Measurements from ENCODE around the gene TUT4.
A peak's percentile ranks its signal among the peaks of the same experiment; 100 is the strongest.

The TUT4 gene

DNA sequence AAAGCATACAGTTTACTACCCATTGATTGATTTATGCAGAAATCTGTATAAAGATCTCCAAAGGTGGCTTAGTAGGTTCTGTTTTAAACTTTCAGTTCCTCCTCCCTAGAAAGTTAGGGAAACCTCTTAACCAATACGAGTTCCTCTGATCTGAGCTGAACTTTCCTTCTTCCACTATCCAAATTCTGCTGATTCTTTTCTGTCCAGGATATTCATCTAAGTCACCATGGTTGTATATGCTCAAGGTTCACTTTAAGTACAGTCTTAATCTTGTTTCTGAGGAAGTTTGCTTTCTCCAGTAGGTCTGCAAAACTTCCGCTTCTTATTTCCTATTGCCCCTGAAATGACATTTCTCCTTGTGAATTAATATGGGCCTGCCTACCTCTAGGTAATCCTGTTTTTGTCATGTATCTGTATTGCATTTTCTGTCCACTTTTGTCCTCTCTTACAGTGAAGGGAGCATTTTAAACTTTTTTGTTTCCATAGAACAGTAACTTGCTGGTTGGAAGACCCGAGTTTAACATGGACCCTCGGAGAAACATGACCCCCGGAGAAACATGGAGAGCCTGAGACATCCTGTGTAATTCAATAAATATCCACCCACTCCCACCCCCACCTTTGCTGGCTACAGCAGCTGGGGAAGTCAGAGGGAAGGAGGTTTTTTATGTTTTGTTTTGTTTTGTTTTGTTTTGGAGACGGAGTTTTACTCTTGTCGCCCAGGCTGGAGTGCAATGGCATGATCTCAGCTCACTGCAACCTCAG is 16.7 kb upstream of the TUT4 start:
- DNase-seq (ENCODE audit: low read depth): no peak

DNA sequence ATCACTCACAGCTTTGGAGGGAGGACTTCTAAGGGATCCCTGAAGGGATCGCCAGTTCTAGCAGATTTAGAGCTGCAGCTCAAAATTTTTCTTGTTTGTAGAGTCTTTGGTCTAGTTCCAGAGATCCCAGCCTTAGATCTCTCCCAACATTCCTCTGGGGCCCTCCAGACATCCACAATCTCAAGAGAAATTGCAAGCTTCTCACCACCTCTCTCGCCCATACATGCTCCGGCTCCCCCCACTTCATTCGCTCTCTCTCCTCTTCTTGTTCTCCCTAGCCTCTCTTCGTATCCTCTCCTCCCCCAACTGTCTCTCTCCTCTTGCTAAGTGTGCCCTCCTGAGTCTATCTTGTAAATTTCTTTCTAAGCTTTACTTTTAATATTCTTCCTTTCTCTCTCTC is 15.1 kb upstream of the TUT4 start:
- DNase-seq (ENCODE audit: low read depth): no peak

DNA sequence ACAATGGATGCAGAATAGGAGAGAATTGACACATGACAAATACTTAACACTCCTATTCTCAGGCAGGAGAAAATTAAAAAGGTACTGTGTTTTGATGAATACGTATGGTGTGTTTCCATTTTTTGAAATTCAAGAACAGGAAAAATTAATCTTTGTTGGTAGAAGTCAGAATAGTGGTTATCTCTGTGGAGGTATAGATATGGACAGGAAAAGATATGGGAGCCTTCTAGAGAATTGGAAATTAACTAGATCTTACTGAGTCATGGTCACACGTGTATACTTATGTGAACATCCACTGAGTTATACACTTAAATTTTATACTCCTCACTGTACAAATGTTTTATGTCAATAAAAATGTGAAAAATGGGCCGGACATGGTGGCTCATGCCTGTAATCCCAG is 9.9 kb upstream of the TUT4 start:
- no peak for DNase-seq (ENCODE audit: low read depth)

DNA sequence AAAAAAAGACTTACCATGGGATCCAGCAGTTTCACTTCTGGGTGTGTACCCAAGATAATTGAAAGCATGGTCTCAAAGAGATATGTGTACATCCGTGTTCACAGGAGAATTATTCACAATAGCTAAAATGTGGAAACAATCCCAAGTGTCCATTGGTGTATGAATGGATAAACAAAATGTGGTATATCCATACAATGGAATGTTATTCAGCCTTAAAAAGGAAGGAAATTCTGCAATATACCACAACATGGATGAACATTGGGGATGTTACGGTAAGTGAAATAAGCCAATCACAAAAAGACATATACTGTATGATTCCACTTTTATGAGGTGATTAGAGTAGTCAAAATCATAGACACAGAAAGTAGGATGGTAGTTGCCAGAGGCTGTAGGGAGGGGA is 7.0 kb upstream of the TUT4 start:
- DNase-seq (ENCODE audit: low read depth): no peak

DNA sequence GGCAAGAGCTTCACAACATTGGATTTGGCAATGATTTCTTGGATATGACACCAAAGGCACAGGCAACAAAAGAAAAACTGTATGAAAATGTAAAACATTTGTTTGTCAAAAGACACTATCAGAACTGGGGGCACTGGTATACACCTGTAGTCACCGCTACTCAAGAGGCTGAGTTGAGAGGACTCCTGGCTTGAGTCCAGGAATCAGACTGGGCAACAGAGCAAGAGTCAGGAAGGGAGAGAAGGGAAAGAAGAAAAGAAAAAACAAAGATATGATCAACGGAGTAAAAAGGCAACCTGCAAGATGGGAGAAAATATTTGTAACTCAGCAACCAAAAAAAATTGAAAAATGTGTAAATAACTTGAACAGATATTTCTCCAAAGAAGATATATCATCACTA is 6.0 kb upstream of the TUT4 start:
- no peak for DNase-seq (ENCODE audit: low read depth)

DNA sequence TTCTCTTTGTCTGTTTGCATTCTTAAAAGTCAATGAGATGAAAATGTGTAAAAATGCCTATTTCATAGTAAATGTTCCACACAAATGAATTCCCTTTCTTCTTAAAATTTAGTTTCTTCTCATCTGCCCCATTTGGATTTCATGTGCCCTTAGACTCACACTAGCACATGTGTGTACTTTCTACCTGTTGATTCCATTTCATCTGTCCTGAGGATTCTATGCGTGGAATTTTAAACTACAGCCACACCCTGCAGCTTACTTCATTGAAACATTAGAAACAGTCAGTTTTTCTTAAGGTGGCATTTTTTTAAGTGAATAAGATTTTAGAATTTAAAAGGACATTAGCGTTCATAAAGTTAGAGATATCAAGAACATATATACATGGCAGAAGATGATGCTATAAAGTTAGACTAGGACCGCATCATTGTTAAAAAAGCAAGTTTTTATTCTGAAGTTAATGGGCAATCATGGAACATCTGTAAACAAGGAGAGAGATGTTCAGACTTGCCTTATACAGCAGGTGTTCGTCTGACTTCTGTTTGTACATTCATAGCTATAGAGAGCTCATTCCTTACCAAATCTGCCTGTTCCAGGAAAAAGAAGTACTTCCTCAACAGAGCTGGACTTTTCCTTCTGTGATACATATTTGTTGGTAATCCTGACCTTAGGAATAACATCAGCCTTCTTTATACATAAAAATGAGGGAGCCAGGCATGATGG is 3.9 kb upstream of the TUT4 start:
- no peak for DNase-seq (ENCODE audit: low read depth)

DNA sequence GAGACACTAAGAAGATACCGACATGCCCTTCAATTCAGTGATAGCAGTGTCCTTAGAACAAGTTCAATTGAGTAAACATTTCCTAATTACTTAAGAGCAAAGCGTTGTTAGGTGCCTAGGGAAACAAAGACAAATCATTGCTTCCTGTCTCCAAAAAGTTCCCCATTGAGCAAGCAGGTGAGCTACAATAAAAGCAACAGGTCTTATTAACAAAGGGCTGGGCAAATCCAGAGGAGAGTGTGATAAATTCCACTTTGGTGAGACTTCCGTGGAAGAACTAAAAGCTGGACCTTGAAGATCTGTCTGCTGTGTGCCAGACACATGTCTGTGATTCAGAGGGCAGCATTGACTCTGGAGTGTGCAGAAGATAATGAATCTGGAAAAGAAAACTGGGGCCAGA is 1.9 kb upstream of the TUT4 start:
- DNase-seq (ENCODE audit: low read depth): no peak

DNA sequence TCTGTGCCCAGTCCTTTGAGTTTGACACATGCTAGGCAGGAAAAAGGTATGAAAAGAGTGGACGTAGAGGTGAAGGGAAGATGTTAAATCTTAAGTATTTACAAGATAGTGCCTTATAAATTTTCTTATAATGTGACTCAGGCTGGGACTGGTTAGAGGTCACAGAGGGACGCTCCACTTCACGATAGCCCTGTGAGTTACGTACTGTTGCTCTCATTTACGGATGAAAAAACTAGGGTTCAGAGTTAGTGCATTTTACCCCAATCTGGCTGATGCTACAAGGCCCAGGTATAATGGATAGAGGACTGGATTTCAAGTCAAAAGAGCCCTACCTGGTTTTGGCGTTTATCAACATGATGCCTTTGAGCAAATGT is 1.4 kb upstream of the TUT4 start:
- DNase-seq (ENCODE audit: low read depth): no peak

DNA sequence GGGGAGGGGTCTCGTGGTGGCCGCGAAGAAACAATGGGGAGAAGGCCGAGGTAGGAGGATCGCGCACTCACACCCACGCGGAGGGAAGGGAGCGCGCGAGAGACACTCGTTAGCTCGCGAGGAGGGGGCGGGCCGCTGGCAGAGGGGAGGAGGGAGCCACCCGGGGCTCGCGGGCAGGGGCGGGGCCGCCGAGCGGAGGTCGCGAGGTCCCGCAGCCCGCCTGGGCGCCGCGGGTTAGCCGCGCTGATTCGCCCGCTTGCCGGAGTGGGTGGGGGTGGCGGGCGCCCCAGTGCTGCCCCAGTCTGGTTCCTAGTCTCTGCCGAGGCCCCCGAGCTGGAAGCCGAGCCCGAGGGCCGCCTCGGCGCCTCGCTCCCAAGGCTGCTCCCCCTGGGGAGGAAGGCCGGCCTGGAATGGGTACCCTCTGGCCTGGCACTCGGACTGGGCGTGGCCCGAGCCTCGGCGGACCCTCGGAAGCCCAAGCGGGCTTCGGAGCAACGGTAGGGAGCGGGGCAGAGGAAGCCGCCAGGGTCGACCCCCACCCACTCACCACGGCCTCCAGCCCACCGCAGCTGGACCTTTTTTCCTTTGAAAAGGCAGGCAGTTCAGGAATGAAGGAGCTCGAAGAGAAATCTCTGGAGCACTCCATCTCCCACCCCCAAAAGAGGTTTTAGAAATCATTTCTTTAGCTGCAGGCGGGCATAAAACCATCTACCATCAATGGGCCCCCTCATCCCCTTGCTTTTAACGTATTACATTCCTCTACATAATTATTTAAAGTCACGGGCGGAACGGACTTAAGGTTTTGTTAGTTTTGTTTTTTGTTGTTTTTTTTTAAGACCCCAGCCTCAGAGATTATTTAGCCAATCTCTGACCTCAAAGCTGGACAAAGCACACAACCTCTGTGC is 722 bp upstream of the TUT4 start:
- DNase-seq (ENCODE audit: low read depth): peak; percentile 82

DNA sequence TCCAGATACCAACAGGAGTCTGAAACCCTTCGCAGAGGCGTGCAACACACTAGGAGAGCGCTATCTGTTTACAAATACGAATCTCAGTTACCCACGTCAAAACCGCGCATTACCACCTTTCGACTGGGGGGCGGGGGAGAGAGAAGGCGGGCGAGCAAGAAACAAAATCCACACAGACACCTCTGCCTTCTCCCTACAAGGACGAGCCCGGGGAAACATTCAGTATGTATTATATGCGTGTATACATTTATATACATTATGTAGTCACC is 722 bp downstream of the TUT4 start:
- DNase-seq (ENCODE audit: low read depth): peak; percentile 56

DNA sequence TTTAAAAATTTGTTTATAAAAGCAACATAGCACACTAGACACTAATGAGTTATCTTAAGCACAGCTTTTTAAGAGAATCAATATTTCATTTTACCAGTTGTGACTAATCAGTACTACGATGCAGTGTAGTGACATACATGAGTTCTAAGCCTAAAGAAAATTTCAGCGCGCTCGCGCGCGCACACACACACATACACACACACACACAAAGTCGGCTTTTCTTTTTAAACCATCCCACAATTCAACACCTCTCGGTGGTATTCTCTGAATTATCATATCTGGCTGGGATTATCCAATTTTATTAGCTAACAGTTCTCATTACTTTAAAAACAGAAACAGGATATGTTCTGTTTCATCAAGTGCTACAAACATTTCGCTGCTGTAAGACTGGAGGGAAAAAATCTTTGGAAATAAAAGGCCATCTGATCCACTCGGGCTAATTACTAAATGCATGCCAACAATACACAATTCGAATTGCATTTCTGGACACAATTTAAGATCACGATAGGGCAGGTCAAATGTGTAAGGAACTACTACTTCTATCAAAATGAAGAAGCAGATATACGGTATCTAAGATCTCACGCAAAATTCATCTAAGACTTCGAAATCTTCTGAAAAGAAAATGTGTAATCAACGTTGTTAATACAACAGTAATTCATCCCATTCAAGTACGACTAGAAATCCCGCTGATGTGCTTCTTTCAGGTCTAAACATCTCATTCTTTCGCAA is 1.2 kb downstream of the TUT4 start:
- no peak for DNase-seq (ENCODE audit: low read depth)

DNA sequence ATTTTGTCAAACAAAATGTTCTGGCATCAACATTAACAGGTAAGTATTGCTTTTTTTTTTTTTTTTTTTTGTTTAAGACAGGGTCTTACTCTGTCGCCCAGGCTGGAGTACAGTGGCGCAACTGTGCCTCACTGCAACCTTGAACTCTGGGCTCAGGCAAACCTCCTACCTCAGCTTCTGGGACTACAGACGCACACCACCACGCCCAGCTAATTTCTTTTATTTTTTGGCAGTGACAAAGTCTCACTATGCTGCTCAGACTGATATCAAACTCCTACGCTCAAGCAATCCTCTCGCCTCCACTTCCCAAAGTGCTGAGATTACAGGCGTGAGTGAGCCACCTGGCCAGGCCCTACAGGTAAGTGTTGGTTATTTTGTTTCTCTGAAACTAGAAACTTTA is 2.4 kb downstream of the TUT4 start:
- DNase-seq (ENCODE audit: low read depth): no peak

DNA sequence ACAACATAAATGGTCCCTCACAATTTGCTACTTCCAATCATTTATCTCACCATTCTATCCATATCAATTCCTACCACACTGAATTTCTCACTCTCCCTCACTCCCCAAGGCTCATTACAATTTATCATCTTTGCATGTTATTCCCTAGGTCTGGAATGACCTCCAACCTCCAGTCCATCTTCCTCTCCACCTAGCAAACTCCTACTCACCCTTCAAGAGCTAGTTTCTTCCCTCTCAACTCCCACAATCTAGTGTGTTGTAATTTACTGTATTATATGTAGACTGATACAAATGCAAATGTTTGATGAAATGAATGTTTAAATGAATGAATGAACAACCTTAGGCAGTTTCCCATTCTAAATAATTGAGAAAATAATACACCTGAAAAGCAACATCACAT is 3.6 kb downstream of the TUT4 start:
- DNase-seq (ENCODE audit: low read depth): no peak

DNA sequence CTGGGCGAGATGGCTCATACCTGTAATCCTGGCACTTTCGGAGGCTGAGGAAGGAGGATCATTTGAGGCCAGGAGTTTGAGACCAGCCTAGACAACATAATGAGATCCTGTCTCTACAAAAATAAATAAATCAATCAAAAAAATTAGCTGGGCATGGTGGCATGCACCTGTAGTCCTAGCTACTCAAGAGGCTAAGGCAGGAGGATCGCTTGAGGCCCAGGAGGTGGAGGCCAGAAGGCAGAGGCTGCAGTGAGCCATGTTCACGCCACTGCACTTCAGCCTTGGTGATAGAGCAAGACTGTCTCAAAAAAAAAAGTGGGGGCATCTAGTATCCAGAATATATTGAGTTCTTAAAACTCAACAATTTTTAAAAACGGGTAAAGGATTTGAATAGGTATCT is 6.0 kb downstream of the TUT4 start:
- no peak for DNase-seq (ENCODE audit: low read depth)

DNA sequence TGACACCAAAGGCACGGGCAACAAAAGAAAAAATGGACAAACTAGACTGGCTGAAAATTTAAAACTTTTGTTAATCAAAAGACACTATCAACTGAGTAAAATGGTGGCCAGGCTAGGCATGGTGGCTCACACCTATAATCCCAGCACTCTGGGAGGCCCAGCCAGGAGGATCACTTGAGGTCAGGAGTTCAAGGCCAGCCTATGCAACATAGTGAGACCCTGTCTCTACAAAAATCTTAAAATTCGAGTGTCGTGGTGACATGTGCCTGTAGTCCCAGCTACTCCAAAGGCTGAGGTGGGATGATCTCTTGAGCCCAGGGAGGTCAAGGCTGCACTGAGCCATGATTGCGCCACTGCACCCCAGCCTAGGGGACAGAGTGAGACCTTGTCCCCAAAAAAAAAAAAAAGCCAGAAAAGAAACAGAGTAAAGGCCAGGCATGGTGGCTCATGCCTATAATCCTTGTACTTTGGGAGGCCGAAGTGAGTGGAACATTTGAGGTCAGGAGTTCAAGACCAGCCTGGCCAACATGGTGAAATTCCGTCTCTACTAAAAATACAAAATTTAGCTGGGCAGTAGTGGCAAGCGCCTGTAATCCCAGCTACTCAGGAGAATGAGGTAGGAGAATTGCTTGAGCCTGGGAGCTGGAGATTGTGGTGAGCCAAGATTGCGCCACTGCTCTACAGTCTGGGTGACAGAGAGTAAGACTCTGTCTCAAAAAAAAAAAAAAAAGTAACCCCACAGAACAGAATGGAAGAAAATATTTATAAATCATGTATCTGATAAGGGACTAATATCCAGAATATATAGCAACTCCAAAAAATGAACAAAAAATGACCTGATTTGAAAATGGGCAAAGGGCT is 8.0 kb downstream of the TUT4 start:
- no peak for DNase-seq (ENCODE audit: low read depth)

DNA sequence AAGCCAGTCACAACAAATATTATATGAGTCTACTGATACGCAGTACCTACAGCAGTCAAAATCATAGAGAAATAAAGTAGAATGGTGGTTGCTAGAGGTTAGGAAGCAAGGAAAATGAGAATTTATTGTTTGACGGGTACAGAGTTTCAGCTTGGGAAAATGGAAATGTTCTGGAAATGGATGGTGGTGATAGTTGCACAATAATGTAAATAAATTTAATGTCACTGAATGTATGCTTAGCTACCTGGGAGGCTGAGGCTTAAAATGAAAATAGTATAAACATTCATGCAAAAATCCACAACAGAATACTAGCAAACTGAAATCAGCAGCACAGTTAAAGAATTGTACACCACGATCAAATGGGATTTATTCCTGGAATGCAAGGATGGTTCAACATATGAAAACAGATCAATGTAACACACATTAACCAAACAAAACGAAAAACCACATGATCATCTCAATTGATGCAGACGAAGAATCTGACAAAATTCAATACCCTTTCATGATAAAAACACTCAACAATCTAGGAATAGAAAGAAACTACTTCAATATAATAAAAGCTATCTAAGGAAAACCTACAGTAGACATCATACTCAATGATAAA is 10.7 kb downstream of the TUT4 start:
- no peak for DNase-seq (ENCODE audit: low read depth)

DNA sequence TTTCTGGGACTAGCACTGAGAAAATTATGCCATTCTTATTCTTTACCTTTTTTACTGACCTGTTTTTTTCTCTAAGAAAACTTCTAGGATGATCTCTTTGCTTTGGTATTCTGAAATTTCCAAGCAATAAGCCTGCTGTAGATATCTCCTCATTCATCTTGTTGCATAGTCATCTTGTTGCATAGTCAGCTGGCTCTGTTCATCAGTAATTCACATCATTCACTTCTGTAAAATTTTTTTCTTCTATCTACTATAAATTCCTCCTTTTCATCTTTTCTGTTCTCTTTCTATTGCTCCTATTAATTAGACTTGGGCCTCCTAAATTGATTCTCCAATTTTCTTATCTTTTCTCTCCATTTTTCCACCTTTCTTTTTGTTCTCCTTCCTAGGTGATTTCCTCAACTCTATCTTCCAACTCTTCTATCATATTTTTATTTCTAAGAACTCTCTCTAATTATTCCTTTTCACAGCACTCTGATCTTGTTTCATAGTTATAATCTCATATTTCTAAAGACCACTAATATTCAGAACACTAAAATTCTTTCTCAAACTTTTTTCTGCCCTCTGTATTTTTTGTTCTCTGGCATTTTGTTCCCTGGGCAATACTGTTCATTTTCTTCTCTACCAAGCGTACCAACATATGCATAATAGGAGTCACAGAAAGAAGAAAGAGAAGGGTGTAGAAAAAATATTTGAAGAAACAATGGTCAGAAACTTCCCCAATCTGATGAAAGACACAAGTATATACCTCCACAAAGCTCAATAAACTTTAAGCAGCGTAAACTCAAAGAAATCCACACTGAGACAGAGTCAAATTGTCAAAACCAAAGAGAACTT is 17.7 kb downstream of the TUT4 start:
- DNase-seq (ENCODE audit: low read depth): no peak

DNA sequence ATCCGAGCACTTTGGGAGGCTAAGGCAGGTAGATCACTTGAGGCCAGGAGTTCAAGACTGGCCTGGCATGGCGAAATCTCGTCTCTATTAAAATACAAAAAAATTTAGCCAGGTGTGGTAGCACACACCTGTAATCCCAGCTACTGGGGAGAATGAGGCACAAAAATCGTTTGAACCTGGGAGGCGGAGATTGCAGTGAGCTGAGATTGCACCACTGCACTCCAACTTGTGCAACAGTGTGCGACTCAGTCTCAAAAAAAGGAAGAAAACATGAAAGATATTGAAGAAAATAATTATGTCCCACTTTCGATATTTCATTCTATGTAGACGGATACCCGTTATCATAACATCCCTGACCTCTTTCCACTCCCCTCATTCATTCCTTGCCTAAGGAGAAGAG is 19.2 kb downstream of the TUT4 start:
- DNase-seq (ENCODE audit: low read depth): no peak

DNA sequence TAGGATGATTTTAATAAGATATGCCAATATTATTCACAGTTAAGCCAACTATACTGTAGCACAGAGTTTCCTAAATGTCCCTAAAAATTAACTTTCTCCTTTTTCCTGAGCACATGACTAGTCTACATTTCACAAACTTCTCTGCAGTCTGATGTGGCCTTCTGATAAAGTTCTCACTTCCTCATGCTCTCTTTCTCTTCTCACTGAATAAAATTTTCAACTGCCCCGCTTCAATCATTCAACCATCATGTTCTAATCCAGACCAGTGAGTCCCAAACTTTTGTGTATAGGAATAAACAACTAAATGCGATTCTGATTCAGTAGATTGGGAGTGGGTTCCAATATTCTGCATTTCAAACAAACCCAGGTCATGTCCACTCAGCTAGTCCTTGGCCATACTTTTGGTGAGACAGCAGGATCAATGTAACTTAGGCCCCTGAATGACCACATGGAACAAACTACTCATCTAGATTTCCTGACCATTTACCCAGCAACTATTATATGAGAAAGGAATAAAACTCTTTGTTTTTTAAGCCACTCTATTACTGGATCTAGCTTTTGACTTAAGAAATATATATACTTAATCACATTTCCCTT is 20.1 kb downstream of the TUT4 start:
- no peak for DNase-seq (ENCODE audit: low read depth)

DNA sequence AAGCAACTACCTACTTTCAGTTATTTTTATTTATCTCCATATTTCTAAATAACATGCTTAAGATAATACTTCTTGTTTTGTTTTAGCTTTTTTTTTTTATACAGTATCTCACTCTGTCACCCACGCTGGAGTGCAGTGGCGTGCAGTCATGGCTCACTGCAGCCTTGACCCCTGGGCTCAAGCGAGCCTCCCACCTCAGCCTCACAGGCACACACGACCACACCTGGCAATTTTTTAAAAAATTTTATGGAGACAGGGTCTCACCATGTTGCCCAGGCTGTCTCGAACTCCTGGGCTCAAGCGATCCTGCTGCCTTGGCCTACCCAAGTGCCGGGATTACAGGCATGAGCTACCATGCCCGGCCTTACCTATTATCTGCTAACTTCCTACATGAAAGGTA is 20.6 kb downstream of the TUT4 start:
- DNase-seq (ENCODE audit: low read depth): no peak

All from T-helper 22 cell (primary cell).